Measurements from ENCODE around the gene RNF212. TPM values are rescaled to one million over a fixed set of nuclear protein-coding genes. Genes with fewer than 3 reads are reported as not detected.
A peak's percentile ranks its signal among the peaks of the same experiment; 100 is the strongest.
"Not testable (repeated sequence)": the region's sequence is repeated elsewhere in the genome, so short reads cannot be mapped to it uniquely, and the experiment has no call there.

Gene RNF212
- total and polyA plus RNA-seq, 4 donors, result 3.9 to 12.6 (median 8.7) TPM

DNA sequence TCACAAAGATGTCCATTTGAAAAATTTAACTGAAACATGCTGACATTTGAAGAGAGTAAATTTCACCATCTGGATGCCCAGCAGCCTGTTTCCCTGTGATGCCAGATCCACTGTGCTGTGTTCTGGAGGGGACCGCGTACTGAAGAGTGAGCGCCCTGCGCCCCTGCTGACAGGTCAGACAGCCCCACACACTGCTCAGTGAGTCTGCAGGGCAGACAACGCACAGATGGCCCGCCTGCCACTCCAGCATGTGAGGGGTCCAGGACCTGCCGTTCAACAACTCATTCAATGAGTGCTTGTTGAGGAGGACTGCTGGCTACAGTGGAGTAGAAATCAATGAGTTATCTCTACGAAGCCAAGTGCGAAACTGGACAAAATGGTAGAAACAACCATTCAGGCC is 52.7 kb downstream of the RNF212 start:
- peak in 1 of 6 donors; percentile 28 for DNase-seq (ENCODE audit: low read depth in 4 of 6, low spot score in 6 of 6)
- Histone ChIP-seq H3K27me3 (ENCODE audit: control insufficient read depth, insufficient read depth, low read length) (peaks cover 12% of the 10 kb centered on the region), H3K4me3 (ENCODE audit: low read depth, low read length) (no peak overlapping the region), H3K9me3 (ENCODE audit: control insufficient read depth, insufficient read depth, low read length) (no peaks in the 10 kb centered on the region), H3K27ac (ENCODE audit: low read depth, low read length) (no peak overlapping the region), H3K4me1 (ENCODE audit: control insufficient read depth, insufficient read depth, low read length) (peaks cover 25% of the 10 kb centered on the region), H3K36me3 (ENCODE audit: control insufficient read depth, insufficient read depth, low read length) (no peaks in the 10 kb centered on the region)
- 71% methylated on average over 8 of the region's 9 CpGs for WGBS (ENCODE audit: insufficient coverage)

DNA sequence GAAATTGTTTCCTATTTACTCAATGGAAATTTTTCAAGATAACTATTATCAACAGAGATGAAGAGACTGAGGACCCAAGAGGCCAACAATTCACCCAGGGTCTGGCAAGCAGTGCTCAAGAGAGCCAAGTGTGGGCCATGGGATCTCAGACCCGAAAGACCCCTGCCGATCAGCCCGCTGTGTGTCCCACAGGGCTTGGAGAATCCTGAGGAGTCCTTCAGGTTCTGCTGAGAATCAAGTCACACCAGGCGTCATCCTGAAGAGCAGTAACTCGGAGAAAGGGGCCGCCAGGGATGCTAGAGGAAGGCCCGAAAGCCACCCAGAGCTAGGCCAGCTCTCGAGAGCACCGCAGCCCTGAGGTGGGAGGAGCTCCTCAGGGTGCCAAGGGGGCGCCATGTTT is 53.2 kb downstream of the RNF212 start:
- no peaks in the 10 kb centered on the region for H3K9me3 ChIP-seq (ENCODE audit: control insufficient read depth, insufficient read depth, low read length)
- H3K36me3 ChIP-seq (ENCODE audit: control insufficient read depth, insufficient read depth, low read length), result no peaks in the 10 kb centered on the region
- H3K4me3 ChIP-seq (ENCODE audit: low read depth, low read length), result no peak overlapping the region
- DNase-seq (ENCODE audit: low read depth in 4 of 6, low spot score in 6 of 6), result no peak
- peaks cover 29% of the 10 kb centered on the region for H3K4me1 ChIP-seq (ENCODE audit: control insufficient read depth, insufficient read depth, low read length)
- no peak overlapping the region for H3K27ac ChIP-seq (ENCODE audit: low read depth, low read length)
- H3K27me3 ChIP-seq (ENCODE audit: control insufficient read depth, insufficient read depth, low read length), result peaks cover 16% of the 10 kb centered on the region
- WGBS (ENCODE audit: insufficient coverage), result 63% methylated on average over 9 of the region's 10 CpGs

GRCh38 chr4:1058997-1059665 is 54.2 kb downstream of the RNF212 start:
- WGBS (ENCODE audit: insufficient coverage), result 70% methylated on average over 16 of the region's 16 CpGs

GRCh38 chr4:1058198-1058996 is 55.0 kb downstream of the RNF212 start:
- Histone ChIP-seq H3K4me1 (ENCODE audit: control insufficient read depth, insufficient read depth, low read length) (peaks cover 31% of the 10 kb centered on the region), H3K36me3 (ENCODE audit: control insufficient read depth, insufficient read depth, low read length) (no peaks in the 10 kb centered on the region), H3K9me3 (ENCODE audit: control insufficient read depth, insufficient read depth, low read length) (no peaks in the 10 kb centered on the region), H3K4me3 (ENCODE audit: low read depth, low read length) (no peak overlapping the region), H3K27ac (ENCODE audit: low read depth, low read length) (no peak overlapping the region), H3K27me3 (ENCODE audit: control insufficient read depth, insufficient read depth, low read length) (peaks cover 22% of the 10 kb centered on the region)
- 66% methylated on average over 34 of the region's 35 CpGs for WGBS (ENCODE audit: insufficient coverage)
- no peak for DNase-seq (ENCODE audit: low read depth in 4 of 6, low spot score in 6 of 6)

More at GRCh38 chr4:1058997-1059665, 54.2 kb downstream of the RNF212 start:
- H3K27me3 ChIP-seq (ENCODE audit: control insufficient read depth, insufficient read depth, low read length), result peaks cover 16% of the 10 kb centered on the region
- peaks cover 29% of the 10 kb centered on the region for H3K4me1 ChIP-seq (ENCODE audit: control insufficient read depth, insufficient read depth, low read length)
- no peak overlapping the region for H3K27ac ChIP-seq (ENCODE audit: low read depth, low read length)
- H3K9me3 ChIP-seq (ENCODE audit: control insufficient read depth, insufficient read depth, low read length), result no peaks in the 10 kb centered on the region
- no peak for DNase-seq (ENCODE audit: low read depth in 4 of 6, low spot score in 6 of 6)
- H3K4me3 ChIP-seq (ENCODE audit: low read depth, low read length), result no peak overlapping the region
- H3K36me3 ChIP-seq (ENCODE audit: control insufficient read depth, insufficient read depth, low read length), result no peaks in the 10 kb centered on the region

GRCh38 chr4:1057403-1057745 is 56.0 kb downstream of the RNF212 start:
- no peak overlapping the region for H3K27ac ChIP-seq (ENCODE audit: low read depth, low read length)
- no peak overlapping the region for H3K4me3 ChIP-seq (ENCODE audit: low read depth, low read length)
- no peak for DNase-seq (ENCODE audit: low read depth in 4 of 6, low spot score in 6 of 6)
- H3K27me3 ChIP-seq (ENCODE audit: control insufficient read depth, insufficient read depth, low read length), result peaks cover 31% of the 10 kb centered on the region
- H3K36me3 ChIP-seq (ENCODE audit: control insufficient read depth, insufficient read depth, low read length), result no peaks in the 10 kb centered on the region
- no peaks in the 10 kb centered on the region for H3K9me3 ChIP-seq (ENCODE audit: control insufficient read depth, insufficient read depth, low read length)
- peaks cover 39% of the 10 kb centered on the region for H3K4me1 ChIP-seq (ENCODE audit: control insufficient read depth, insufficient read depth, low read length)
- WGBS (ENCODE audit: insufficient coverage), result 87% methylated on average over 6 of the region's 7 CpGs

- Histone ChIP-seq H3K27me3 (ENCODE audit: control insufficient read depth, insufficient read depth, low read length) (peaks cover 34% of the 10 kb centered on the region), H3K27ac (ENCODE audit: low read depth, low read length) (no peak overlapping the region), H3K4me3 (ENCODE audit: low read depth, low read length) (no peak overlapping the region), H3K4me1 (ENCODE audit: control insufficient read depth, insufficient read depth, low read length) (peaks cover 42% of the 10 kb centered on the region), H3K36me3 (ENCODE audit: control insufficient read depth, insufficient read depth, low read length) (no peaks in the 10 kb centered on the region), H3K9me3 (ENCODE audit: control insufficient read depth, insufficient read depth, low read length) (no peaks in the 10 kb centered on the region)
- 71% methylated on average over 27 of the region's 28 CpGs for WGBS (ENCODE audit: insufficient coverage)
- no peak for DNase-seq (ENCODE audit: low read depth in 4 of 6, low spot score in 6 of 6)
Measured at GRCh38 chr4:1056671-1057402, 56.5 kb downstream of the RNF212 start.

DNA sequence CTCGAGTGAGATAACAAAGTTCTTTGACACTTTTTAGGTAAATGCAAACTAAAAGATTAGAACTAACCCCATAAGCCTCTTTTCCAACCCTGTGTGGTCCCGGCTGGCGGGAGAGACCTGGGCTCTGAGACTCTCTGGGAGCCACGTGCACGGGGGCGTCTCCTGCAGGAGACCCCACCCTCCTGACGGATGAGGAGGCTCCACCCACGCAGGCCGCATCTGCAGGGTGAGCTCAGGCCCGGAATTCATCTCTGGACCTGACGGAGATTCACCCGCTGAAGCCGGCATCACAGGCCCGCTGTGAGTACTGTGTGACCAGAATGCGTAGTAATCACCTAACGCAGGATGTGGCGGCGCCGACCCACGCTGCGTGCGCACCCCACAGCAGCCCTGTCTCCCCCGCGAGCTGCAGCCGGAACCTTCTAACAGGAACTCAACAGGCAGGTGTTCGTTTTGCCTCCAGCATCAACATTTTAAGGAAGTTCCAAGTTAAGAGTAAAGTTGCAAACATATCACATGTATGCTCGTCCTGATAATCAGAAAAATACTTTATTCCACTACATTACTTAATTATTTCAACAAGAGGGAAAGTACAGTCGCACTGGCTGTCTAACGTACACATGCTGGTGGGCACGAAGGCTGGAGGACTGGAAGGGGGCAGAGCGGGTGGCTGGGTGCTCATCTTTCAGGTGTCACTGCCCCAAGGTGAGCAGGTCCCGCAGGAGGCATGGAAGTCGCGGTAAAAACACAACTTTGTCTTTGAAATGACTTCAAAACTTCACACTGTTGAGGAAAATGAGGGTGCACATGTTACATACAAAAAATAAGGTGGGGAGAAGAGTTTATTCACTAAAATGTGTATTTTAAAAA is 57.4 kb downstream of the RNF212 start:
- Histone ChIP-seq H3K4me1 (ENCODE audit: control insufficient read depth, insufficient read depth, low read length) (peaks cover 33% of the 10 kb centered on the region), H3K27me3 (ENCODE audit: control insufficient read depth, insufficient read depth, low read length) (peaks cover 34% of the 10 kb centered on the region), H3K27ac (ENCODE audit: low read depth, low read length) (no peak overlapping the region), H3K9me3 (ENCODE audit: control insufficient read depth, insufficient read depth, low read length) (no peaks in the 10 kb centered on the region), H3K4me3 (ENCODE audit: low read depth, low read length) (no peak overlapping the region), H3K36me3 (ENCODE audit: control insufficient read depth, insufficient read depth, low read length) (no peaks in the 10 kb centered on the region)
- 52% methylated on average over 26 of the region's 34 CpGs for WGBS (ENCODE audit: insufficient coverage)
- no peak for DNase-seq (ENCODE audit: low read depth in 4 of 6, low spot score in 6 of 6)

- H3K27me3 ChIP-seq (ENCODE audit: control insufficient read depth, insufficient read depth, low read length), result peaks cover 34% of the 10 kb centered on the region
- not testable (repeated sequence) for H3K27ac ChIP-seq (ENCODE audit: low read depth, low read length); H3K36me3 ChIP-seq (ENCODE audit: control insufficient read depth, insufficient read depth, low read length); DNase-seq (ENCODE audit: low read depth in 4 of 6, low spot score in 6 of 6); H3K4me3 ChIP-seq (ENCODE audit: low read depth, low read length); H3K9me3 ChIP-seq (ENCODE audit: control insufficient read depth, insufficient read depth, low read length)
- H3K4me1 ChIP-seq (ENCODE audit: control insufficient read depth, insufficient read depth, low read length), result peaks cover 28% of the 10 kb centered on the region
- WGBS (ENCODE audit: insufficient coverage), result 46% methylated on average over 8 of the region's 13 CpGs
Measured at GRCh38 chr4:1055243-1055701, 58.1 kb downstream of the RNF212 start.

DNA sequence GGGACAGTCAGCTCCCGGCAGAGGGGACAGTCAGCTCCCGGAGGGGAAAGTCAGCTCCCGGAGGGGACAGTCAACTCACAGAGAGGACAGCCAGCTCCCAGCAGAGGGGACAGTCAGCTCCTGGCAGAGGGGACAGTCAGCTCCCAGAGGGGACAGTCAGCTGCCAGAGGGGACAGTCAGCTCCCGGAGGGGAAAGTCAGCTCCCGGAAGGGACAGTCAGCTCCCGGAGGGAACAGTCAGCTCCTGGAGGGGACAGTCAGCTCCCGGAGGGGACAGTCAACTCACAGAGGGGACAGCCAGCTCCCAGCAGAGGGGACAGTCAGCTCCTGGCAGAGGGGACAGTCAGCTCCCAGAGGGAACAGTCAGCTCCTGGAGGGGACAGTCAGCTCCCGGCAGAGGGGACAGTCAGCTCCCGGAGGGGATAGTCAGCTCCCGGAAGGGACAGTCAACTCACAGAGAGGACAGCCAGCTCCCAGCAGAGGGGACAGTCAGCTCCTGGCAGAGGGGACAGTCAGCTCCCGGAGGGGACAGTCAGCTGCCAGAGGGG is 58.6 kb downstream of the RNF212 start:
- not testable (repeated sequence) for H3K27ac ChIP-seq (ENCODE audit: low read depth, low read length); H3K9me3 ChIP-seq (ENCODE audit: control insufficient read depth, insufficient read depth, low read length); H3K4me3 ChIP-seq (ENCODE audit: low read depth, low read length); DNase-seq (ENCODE audit: low read depth in 4 of 6, low spot score in 6 of 6); H3K36me3 ChIP-seq (ENCODE audit: control insufficient read depth, insufficient read depth, low read length)
- peaks cover 34% of the 10 kb centered on the region for H3K27me3 ChIP-seq (ENCODE audit: control insufficient read depth, insufficient read depth, low read length)
- H3K4me1 ChIP-seq (ENCODE audit: control insufficient read depth, insufficient read depth, low read length), result peaks cover 33% of the 10 kb centered on the region
- no CpG with 5 or more reads among the region's 11 CpGs for WGBS (ENCODE audit: insufficient coverage)
